ENCODE results near the gene GPR107.

The GPR107 gene

DNA sequence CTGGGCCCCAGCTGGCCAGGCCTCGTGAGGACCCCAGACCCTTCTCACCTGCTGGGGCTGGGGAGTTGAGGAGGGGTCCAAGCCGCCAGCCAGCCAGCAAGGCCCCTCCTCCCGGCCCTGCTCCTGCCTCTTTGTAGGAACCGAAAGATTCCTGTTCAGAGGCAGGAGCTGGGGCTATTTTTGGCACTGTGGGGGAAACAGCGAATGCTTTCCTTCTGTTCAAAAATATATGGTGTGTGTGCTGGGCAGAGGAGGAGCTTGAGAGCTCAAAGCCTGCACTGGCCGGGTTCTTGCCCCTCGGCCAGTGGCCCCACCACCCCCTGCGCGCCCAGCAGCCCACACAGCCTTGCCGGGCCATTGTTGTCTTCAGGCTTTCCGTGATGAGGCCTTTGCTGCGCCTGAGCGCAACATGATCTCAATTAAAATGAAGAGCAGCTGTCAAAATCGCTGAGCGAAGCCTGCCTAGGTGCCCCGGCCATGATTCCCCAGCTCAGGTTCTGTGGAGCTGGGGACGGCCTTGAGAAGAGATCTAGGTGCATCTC is 131.9 kb downstream of the GPR107 start:
- DNase-seq (ENCODE audit: low spot score): no peak

DNA sequence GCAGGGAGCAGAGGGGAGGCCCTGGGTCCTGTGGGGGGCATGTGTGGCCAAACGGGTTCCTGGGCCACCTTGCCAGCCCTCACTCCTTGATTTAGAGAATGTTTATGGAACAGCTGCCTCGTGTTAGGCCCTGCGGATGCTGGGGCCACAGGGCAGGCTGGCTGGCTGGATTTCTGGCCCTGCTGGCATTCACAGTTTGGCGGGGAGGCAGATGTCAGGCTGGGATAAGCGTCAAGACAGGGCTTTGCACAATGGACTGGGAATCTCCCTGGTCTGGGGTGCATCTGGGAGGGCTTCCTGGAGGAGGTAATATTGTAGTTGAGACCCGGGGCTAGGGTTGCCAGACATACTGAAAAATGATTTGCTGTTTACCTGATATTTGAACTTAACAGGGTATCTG is 132.3 kb downstream of the GPR107 start:
- DNase-seq (ENCODE audit: low spot score): no peak

DNA sequence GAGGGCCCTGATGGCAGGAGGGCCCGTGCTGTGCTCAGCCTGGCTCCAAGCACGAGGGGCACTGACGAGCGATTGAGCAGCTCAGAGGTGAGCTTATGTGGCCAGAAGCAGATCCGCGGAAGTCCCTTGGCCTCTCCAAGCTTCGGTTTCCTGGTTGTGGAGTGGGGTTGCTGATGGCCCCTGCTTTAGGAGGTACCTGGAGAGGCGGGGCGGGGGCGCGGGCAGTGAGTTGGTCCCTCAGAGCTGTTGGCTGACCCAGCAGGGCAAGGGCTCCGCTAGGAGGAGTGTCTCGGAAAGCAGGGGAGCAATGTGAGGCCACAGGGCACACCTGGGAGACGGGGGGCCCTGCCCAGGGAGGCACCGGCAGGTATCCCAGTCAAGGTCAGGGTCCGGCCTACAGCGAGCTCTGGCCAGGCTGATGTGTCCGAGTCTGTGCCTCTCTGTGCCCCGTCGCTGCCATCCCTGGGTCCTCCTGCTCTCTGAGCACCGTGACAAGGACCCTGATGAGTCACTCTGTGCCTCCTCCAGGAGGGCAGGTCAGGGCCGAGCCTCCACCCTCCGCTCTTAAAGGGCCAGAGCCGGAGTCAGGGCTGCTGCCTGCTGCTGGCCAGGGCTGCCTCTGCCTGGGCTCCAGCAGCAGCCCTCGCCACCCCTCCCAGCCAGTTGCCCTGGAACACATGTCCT is 133.3 kb downstream of the GPR107 start:
- DNase-seq (ENCODE audit: low spot score): no peak

DNA sequence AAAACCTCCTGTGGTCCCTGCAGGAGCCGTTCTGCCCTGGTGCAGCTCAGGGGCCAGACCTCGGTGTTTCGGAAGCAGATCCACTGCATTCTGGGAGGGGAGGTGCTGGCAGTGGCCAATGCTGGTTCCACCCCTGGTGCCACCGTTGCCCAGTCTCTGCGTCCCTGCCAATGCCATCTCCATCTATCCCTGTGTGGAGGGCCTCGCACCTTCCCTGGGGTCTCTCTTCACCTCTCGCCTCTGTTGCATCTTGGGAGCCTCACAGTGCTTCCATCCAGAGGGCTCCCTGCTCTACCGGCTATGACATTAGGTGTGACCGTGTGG is 133.8 kb downstream of the GPR107 start:
- no peak for DNase-seq (ENCODE audit: low spot score)

DNA sequence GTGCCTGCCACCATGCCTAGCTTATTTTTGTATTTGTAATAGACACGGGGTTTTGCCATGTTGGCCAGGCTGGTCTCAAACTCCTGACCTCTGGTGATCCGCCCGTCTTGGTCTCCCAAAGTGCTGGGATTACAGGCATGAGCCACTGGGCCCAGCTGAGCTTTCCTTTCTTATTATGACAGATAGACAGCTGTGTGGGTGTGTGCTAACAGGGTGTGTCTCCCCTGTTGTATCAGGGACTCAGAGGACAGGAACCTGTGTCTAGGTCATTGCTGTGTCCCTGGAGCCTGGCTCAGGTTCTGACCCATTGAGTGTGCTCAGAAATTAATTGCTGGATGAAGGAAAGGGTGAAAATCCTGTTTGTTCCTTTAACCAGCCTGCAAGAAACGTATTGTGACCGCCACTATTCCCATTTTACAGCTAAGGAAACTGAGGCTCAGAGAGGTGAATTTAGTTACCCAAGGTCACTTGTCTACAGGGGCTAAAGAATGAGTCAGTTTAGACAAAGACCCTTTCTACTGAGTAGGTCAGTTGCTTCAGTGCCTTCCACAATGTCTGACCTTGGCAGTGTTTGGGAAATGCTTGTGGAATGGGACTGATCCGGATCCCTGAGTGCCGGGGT is 135.3 kb downstream of the GPR107 start:
- DNase-seq (ENCODE audit: low spot score): no peak

Measured in Ammon's horn (tissue), 1 donor.